ENCODE measurements around the gene BLTP3A. TPM values are rescaled to one million over a fixed set of nuclear protein-coding genes. Genes with fewer than 3 reads are reported as not detected.
"Not testable (repeated sequence)": the region's sequence is repeated elsewhere in the genome, so short reads cannot be mapped to it uniquely, and the experiment has no call there.

Gene BLTP3A
- total and polyA plus RNA-seq, 10 of the 15 experiments (the other 5 are each of a cell fraction or from before 2014, with no cell fraction given) = 2.7 to 16.7 (median 9.9) TPM

GRCh38 chr6:34817446-34817845 is 25.6 kb downstream of the BLTP3A start:
- ChIA-PET SMC1A (ENCODE audit: uncharacterized antibody, unreplicated experiment) (interaction anchor here (0.7 to 0.8 kb wide), 2 partner anchors 203 to 768 kb away, joined by 3 read pairs; no protein-coding TSS in a partner anchor), CTCF (no interaction called here), RAD21 (ENCODE audit: unreplicated experiment) (no interaction called here), POLR2A (interaction anchor here (0.6 to 0.8 kb wide), 3 partner anchors 12 to 789 kb away, joined by 3 to 4 read pairs (median 4); no protein-coding TSS in a partner anchor)
- in situ Hi-C loops (cut with MboI) (no loop called here), intact Hi-C loops (cut with micrococcal nuclease; ENCODE audit: unreplicated experiment) (no loop called here)
- Histone ChIP-seq H3K27me3 (replicated peaks in 1 of 2; ENCODE audit: control insufficient read depth in 2 of 2, insufficient read depth in 2 of 2, low read length in 1 of 2) (no peaks in the 10 kb centered on the region), H3K9ac (ENCODE audit: control insufficient read depth, insufficient read depth, low read length) (no peak overlapping the region), H3K36me3 (ENCODE audit: control insufficient read depth in 2 of 2, insufficient read depth in 2 of 2, low read length in 1 of 2) (peaks cover 0 to 2% of the 10 kb centered on the region in 2 experiments; a peak in 2 of 4 replicates), H3K4me2 (ENCODE audit: control insufficient read depth, insufficient read depth) (no peak overlapping the region), H3K9me3 (replicated peaks; ENCODE audit: control insufficient read depth, insufficient read depth, low read length) (no peaks in the 10 kb centered on the region), H4K20me1 (ENCODE audit: control insufficient read depth, insufficient read depth) (no peaks in the 10 kb centered on the region), H3K27ac (ENCODE audit: control insufficient read depth, insufficient read depth) (0 out of 2 replicates have a peak overlapping the region, but pooled peaks have one; percentile 1), H2AFZ (ENCODE audit: control insufficient read depth, low read depth, low read length) (no peak overlapping the region), H3K79me2 (ENCODE audit: control insufficient read depth, insufficient read depth, low read length) (peaks cover 30% of the 10 kb centered on the region), H3K4me3 (no peak overlapping the region), H3K4me1 (ENCODE audit: control insufficient read depth, insufficient read depth, low read length) (peaks cover 10% of the 10 kb centered on the region; the same call in 1 of the 2 replicates)
- BruUV-seq (replicated peaks) = no TSS peak
- FAIRE-seq (no peak), ATAC-seq (no peak), DNase-seq (ENCODE audit: low read depth, low spot score) (no peak)
- TF ChIP-seq RUNX3 (IDR thresholded peaks at IDR 0.05; ENCODE audit: low read length) (peak; percentile 44; the same call in 1 of the 2 replicates), STAT1 (conservative IDR thresholded peaks at IDR 0.05) (no peak)
- WGBS (ENCODE audit: insufficient coverage, insufficient replicate concordance, low lambda C conversion rate, missing lambda C conversion rate) = 57% methylated on average over 1 of the region's 1 CpG

- H3K27ac ChIP-seq (ENCODE audit: control insufficient read depth, insufficient read depth); H3K9me3 ChIP-seq (replicated peaks; ENCODE audit: control insufficient read depth, insufficient read depth, low read length); BruUV-seq (replicated peaks); intact Hi-C loops (cut with micrococcal nuclease; ENCODE audit: unreplicated experiment); H2AFZ ChIP-seq (ENCODE audit: control insufficient read depth, low read depth, low read length); POLR2A ChIA-PET; H3K4me2 ChIP-seq (ENCODE audit: control insufficient read depth, insufficient read depth); FAIRE-seq; DNase-seq (ENCODE audit: low read depth, low spot score); H3K9ac ChIP-seq (ENCODE audit: control insufficient read depth, insufficient read depth, low read length); H3K27me3 ChIP-seq (replicated peaks in 1 of 2; ENCODE audit: control insufficient read depth in 2 of 2, insufficient read depth in 2 of 2, low read length in 1 of 2); H4K20me1 ChIP-seq (ENCODE audit: control insufficient read depth, insufficient read depth); ATAC-seq; H3K4me3 ChIP-seq; H3K4me1 ChIP-seq (ENCODE audit: control insufficient read depth, insufficient read depth, low read length); in situ Hi-C loops (cut with MboI); H3K36me3 ChIP-seq (ENCODE audit: control insufficient read depth in 2 of 2, insufficient read depth in 2 of 2, low read length in 1 of 2): not testable (repeated sequence)
- CTCF ChIA-PET = interaction anchor here (0.7 to 1.4 kb wide), 3 partner anchors 11 to 60 kb away, joined by 3 read pairs; no protein-coding TSS in a partner anchor
- SMC1A ChIA-PET (ENCODE audit: uncharacterized antibody, unreplicated experiment) = interaction anchor here (0.8 to 2.3 kb wide), 3 partner anchors 9 to 162 kb away, joined by 3 to 9 read pairs (median 5); no protein-coding TSS in a partner anchor
- WGBS (ENCODE audit: insufficient coverage, insufficient replicate concordance, low lambda C conversion rate, missing lambda C conversion rate) = 91% methylated on average over 1 of the region's 4 CpGs
- RAD21 ChIA-PET (ENCODE audit: unreplicated experiment) = interaction anchor here (0.6 kb wide), 1 partner anchor 210 kb away, joined by 3 read pairs; no protein-coding TSS in a partner anchor
- peak; percentile 37; the same call in 1 of the 2 replicates for TF ChIP-seq SPI1 (IDR thresholded peaks at IDR 0.05; ENCODE audit: borderline replicate concordance, insufficient read depth, low read depth, low read length)
- peaks cover 19% of the 10 kb centered on the region for H3K79me2 ChIP-seq (ENCODE audit: control insufficient read depth, insufficient read depth, low read length)
These were observed 27.1 kb downstream of the BLTP3A start for GRCh38 chr6:34818872-34819570.

All from GM12878 (cell line).